ENCODE data around the gene SPG7.
"Not testable (repeated sequence)": the region's sequence is repeated elsewhere in the genome, so short reads cannot be mapped to it uniquely, and the experiment has no call there.

SPG7 gene

GRCh38 chr16:89507834-89508590 lies at the start of gene SPG7:
Gene SPG7, plus strand, starts transcription at chr16:89508403. Its CDS starts 15 bp downstream, at chr16:89508418.
- peak; percentile 48 for DNase-seq

GRCh38 chr16:89458551-89458950 lies 49.7 kb upstream of the SPG7 start:
- no peak for DNase-seq

- no peak for DNase-seq
Measured at GRCh38 chr16:89458967-89459366, 49.2 kb upstream of the SPG7 start.

- DNase-seq = no peak
Measured at GRCh38 chr16:89460556-89460955, 47.6 kb upstream of the SPG7 start.

GRCh38 chr16:89461890-89462289 lies 46.3 kb upstream of the SPG7 start:
- DNase-seq = not testable (repeated sequence)

GRCh38 chr16:89462639-89463038 lies 45.6 kb upstream of the SPG7 start:
- not testable (repeated sequence) for DNase-seq

GRCh38 chr16:89463312-89463711 lies 44.9 kb upstream of the SPG7 start:
- not testable (repeated sequence) for DNase-seq

- no peak for DNase-seq
Measured at GRCh38 chr16:89466920-89467319, 41.3 kb upstream of the SPG7 start.

GRCh38 chr16:89467382-89467781 lies 40.8 kb upstream of the SPG7 start:
- no peak for DNase-seq

- DNase-seq = no peak
Measured at GRCh38 chr16:89472711-89473075, 35.5 kb upstream of the SPG7 start.

- no peak for DNase-seq
Measured at GRCh38 chr16:89473136-89473712, 35.0 kb upstream of the SPG7 start.

- DNase-seq = no peak
Measured at GRCh38 chr16:89473791-89474414, 34.3 kb upstream of the SPG7 start.

- DNase-seq = no peak
Measured at GRCh38 chr16:89475144-89475543, 33.1 kb upstream of the SPG7 start.

- DNase-seq = no peak
Measured at GRCh38 chr16:89476379-89476778, 31.8 kb upstream of the SPG7 start.

GRCh38 chr16:89476811-89477261 lies 31.4 kb upstream of the SPG7 start:
- DNase-seq = no peak

GRCh38 chr16:89478576-89479221 lies 29.5 kb upstream of the SPG7 start:
- DNase-seq = peak; percentile 49

- no peak for DNase-seq
Measured at GRCh38 chr16:89481356-89481955, 26.7 kb upstream of the SPG7 start.

- no peak for DNase-seq
Measured at GRCh38 chr16:89482150-89482816, 25.9 kb upstream of the SPG7 start.

- no peak for DNase-seq
Measured at GRCh38 chr16:89482817-89483205, 25.4 kb upstream of the SPG7 start.

GRCh38 chr16:89484041-89484501 lies 24.1 kb upstream of the SPG7 start:
- DNase-seq = no peak

- DNase-seq = no peak
Measured at GRCh38 chr16:89484923-89485679, 23.1 kb upstream of the SPG7 start.
